ENCODE data around the gene OMP. TPM values are rescaled to one million over a fixed set of nuclear protein-coding genes. Genes with fewer than 3 reads are reported as not detected.

Gene OMP
- total RNA-seq, 4 donors from 2014 or later, result 1.0 to 2.1 TPM; not detected in 2

GRCh38 chr11:77121876-77122575, 19.4 kb downstream of the OMP start:
- Histone ChIP-seq H3K9me3 (no peaks in the 10 kb centered on the region), H3K27ac (no peak overlapping the region), H3K4me1 (no peaks in the 10 kb centered on the region), H3K27me3 (no peaks in the 10 kb centered on the region), H3K36me3 (no peaks in the 10 kb centered on the region), H3K4me3 (no peak overlapping the region)
- intact Hi-C loops (cut with DNase I; ENCODE audit: low total_unique reads), result loop anchor here (10.0 kb wide), 1 partner anchor 63 kb away; no protein-coding TSS in a partner anchor
- DNase-seq, result no peak
- TF ChIP-seq, protein P1, sequence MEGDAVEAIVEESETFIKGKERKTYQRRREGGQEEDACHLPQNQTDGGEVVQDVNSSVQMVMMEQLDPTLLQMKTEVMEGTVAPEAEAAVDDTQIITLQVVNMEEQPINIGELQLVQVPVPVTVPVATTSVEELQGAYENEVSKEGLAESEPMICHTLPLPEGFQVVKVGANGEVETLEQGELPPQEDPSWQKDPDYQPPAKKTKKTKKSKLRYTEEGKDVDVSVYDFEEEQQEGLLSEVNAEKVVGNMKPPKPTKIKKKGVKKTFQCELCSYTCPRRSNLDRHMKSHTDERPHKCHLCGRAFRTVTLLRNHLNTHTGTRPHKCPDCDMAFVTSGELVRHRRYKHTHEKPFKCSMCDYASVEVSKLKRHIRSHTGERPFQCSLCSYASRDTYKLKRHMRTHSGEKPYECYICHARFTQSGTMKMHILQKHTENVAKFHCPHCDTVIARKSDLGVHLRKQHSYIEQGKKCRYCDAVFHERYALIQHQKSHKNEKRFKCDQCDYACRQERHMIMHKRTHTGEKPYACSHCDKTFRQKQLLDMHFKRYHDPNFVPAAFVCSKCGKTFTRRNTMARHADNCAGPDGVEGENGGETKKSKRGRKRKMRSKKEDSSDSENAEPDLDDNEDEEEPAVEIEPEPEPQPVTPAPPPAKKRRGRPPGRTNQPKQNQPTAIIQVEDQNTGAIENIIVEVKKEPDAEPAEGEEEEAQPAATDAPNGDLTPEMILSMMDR (IDR thresholded peaks at IDR 0.05), result no peak
- no peak for TF ChIP-seq POLR2A (IDR thresholded peaks at IDR 0.05)

GRCh38 chr11:77122576-77123212, 20.1 kb downstream of the OMP start:
- H3K36me3 ChIP-seq, result no peaks in the 10 kb centered on the region
- H3K27me3 ChIP-seq, result no peaks in the 10 kb centered on the region
- DNase-seq, result no peak
- no peaks in the 10 kb centered on the region for H3K9me3 ChIP-seq
- no peak for TF ChIP-seq POLR2A (IDR thresholded peaks at IDR 0.05)
- TF ChIP-seq, protein P1 (IDR thresholded peaks at IDR 0.05), result no peak
- intact Hi-C loops (cut with DNase I; ENCODE audit: low total_unique reads), result loop anchor here (10.0 kb wide), 1 partner anchor 62 kb away; no protein-coding TSS in a partner anchor
- no peak overlapping the region for H3K4me3 ChIP-seq
- peaks cover 0 to 3% of the 10 kb centered on the region in 2 donors for H3K4me1 ChIP-seq
- H3K27ac ChIP-seq, result no peak overlapping the region

GRCh38 chr11:77123591-77123990, 21.0 kb downstream of the OMP start:
- no peaks in the 10 kb centered on the region for H3K27me3 ChIP-seq
- H3K27ac ChIP-seq, result no peak overlapping the region
- no peaks in the 10 kb centered on the region for H3K9me3 ChIP-seq
- TF ChIP-seq, protein P1 (IDR thresholded peaks at IDR 0.05), result no peak
- no peak for TF ChIP-seq POLR2A (IDR thresholded peaks at IDR 0.05)
- peaks cover 0 to 5% of the 10 kb centered on the region in 2 donors for H3K4me1 ChIP-seq
- H3K4me3 ChIP-seq, result no peak overlapping the region
- intact Hi-C loops (cut with DNase I; ENCODE audit: low total_unique reads), result loop anchor here (10.0 kb wide), 1 partner anchor 61 kb away; no protein-coding TSS in a partner anchor
- no peaks in the 10 kb centered on the region for H3K36me3 ChIP-seq
- no peak for DNase-seq

- intact Hi-C loops (cut with DNase I; ENCODE audit: low total_unique reads), result loop anchor here (10.0 kb wide), 1 partner anchor 61 kb away; no protein-coding TSS in a partner anchor
- no peak overlapping the region for H3K27ac ChIP-seq
- no peak for DNase-seq
- no peak for TF ChIP-seq POLR2A (IDR thresholded peaks at IDR 0.05)
- TF ChIP-seq, protein P1 (IDR thresholded peaks at IDR 0.05), result no peak
- no peaks in the 10 kb centered on the region for H3K27me3 ChIP-seq
- H3K4me3 ChIP-seq, result no peak overlapping the region
- peaks cover 0 to 5% of the 10 kb centered on the region in 2 donors for H3K4me1 ChIP-seq
- H3K9me3 ChIP-seq, result no peaks in the 10 kb centered on the region
- no peaks in the 10 kb centered on the region for H3K36me3 ChIP-seq
Measured at GRCh38 chr11:77124041-77124440, 21.4 kb downstream of the OMP start.

DNA sequence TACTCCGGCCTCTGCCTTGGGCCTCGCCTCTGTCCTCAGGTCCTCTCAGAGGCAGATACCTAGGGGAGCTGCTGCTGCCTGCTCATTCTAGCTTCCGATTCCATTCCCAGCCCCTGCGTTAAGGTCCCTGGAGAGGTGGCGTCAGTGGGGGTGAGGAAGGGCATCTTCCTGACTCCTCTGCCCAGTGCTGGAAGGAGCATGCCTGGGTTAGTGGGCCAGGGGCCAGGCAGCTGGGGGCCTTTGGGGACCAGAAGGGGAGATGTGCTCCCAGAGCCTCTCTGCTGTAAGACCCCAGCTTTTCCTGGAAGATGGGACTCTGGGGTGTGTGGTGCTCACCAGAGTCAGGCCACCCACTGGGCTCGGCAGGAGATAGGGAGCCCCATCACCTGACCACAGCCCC, 21.8 kb downstream of the OMP start:
- no peak overlapping the region for H3K4me3 ChIP-seq
- H3K9me3 ChIP-seq, result no peaks in the 10 kb centered on the region
- no peaks in the 10 kb centered on the region for H3K36me3 ChIP-seq
- no peak for DNase-seq
- no peak overlapping the region for H3K27ac ChIP-seq
- H3K4me1 ChIP-seq, result peaks cover 0 to 5% of the 10 kb centered on the region in 2 donors
- intact Hi-C loops (cut with DNase I; ENCODE audit: low total_unique reads), result loop anchor here (10.0 kb wide), 1 partner anchor 60 kb away; no protein-coding TSS in a partner anchor
- no peaks in the 10 kb centered on the region for H3K27me3 ChIP-seq
- no peak for TF ChIP-seq POLR2A (IDR thresholded peaks at IDR 0.05)
- TF ChIP-seq, protein P1 (IDR thresholded peaks at IDR 0.05), result no peak

Measured in uterus (tissue), 4 donors.